ENCODE results near the gene ESCO1. TPM values are rescaled to one million over a fixed set of nuclear protein-coding genes. Genes with fewer than 3 reads are reported as not detected.

The ESCO1 gene
- total RNA-seq, 1 experiment from 2014 or later = 36.7 TPM

DNA sequence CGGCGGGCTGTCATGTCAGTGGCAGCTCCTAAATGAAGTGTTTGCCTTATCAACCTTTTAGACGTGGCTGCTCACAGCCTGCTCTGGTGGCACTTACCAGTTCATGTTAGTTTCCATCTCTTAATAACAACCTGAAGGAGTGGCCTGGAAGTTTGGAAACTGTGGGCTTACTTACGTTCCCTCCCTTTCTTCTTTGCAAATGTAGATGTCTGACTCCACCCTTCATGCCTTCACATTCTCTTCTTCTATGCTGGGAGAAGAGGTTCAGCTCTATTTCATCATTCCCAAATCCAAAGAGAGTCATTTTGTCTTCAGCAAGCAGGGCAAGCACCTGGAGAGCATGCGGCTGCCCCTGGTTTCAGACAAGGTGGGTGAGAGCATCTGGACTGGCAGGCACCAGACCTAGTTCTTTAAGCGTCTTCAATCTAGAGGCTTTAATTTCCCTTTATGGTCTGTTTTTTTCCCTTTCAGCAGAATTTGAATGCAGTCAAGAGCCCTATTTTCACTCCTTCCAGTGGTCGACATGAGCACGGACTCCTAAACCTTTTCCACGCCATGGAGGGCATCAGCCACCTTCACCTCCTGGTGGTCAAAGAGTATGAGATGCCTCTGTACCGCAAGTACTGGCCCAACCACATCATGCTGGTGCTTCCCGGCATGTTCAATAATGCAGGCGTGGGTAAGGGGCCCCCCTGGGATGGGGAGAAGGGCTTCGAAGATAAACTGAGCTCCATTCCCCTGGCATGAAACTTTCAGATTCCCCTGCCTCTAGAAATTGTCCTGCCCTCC, 92.4 kb downstream of the ESCO1 start:
- TF ChIP-seq, protein P1, sequence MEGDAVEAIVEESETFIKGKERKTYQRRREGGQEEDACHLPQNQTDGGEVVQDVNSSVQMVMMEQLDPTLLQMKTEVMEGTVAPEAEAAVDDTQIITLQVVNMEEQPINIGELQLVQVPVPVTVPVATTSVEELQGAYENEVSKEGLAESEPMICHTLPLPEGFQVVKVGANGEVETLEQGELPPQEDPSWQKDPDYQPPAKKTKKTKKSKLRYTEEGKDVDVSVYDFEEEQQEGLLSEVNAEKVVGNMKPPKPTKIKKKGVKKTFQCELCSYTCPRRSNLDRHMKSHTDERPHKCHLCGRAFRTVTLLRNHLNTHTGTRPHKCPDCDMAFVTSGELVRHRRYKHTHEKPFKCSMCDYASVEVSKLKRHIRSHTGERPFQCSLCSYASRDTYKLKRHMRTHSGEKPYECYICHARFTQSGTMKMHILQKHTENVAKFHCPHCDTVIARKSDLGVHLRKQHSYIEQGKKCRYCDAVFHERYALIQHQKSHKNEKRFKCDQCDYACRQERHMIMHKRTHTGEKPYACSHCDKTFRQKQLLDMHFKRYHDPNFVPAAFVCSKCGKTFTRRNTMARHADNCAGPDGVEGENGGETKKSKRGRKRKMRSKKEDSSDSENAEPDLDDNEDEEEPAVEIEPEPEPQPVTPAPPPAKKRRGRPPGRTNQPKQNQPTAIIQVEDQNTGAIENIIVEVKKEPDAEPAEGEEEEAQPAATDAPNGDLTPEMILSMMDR (conservative IDR thresholded peaks at IDR 0.05) = peak; percentile 27; the same call in 1 of the 3 replicates
- H2AFZ ChIP-seq (ENCODE audit: low read length) = no peak overlapping the region
- no peaks in the 10 kb centered on the region; the same call in 1 of the 2 replicates for H3K27me3 ChIP-seq (ENCODE audit: insufficient read depth, low read length)
- H3K4me1 ChIP-seq (ENCODE audit: insufficient read depth, low read length) = no peaks in the 10 kb centered on the region
- Mint-ChIP-seq H3K4me3 (no peak overlapping the region), H3K36me3 (ENCODE audit: insufficient read depth in 1 of 3, low read depth in 3 of 3) (peaks cover 0 to 19% (median 0%) of the 10 kb centered on the region in 3 experiments; a peak in 2 of 7 replicates), H3K4me1 (peaks cover 5 to 6% of the 10 kb centered on the region in 2 experiments), H3K27me3 (ENCODE audit: low read depth) (no peaks in the 10 kb centered on the region), H3K9me3 (no peaks in the 10 kb centered on the region; a peak in 1 of 5 replicates), H3K27ac (peak overlapping the region in 1 of 3 experiments; percentile 44; a peak in 2 of 7 replicates)
- no peak for DNase-seq
- H3K23me2 ChIP-seq (ENCODE audit: insufficient read length, low read depth, low read length, poor library complexity, severe bottlenecking) = no peaks in the 10 kb centered on the region
- no peak overlapping the region for H4K91ac ChIP-seq (ENCODE audit: insufficient read length, low read depth, low read length)
- H4K8ac ChIP-seq (replicated peaks; ENCODE audit: insufficient read length, low read depth, low read length) = no peak overlapping the region
- H3K14ac ChIP-seq (ENCODE audit: insufficient read depth, low read length) = no peak overlapping the region
- no peak overlapping the region for H3K4me2 ChIP-seq (ENCODE audit: insufficient read depth, insufficient read length, low read length)
- no peak overlapping the region for H2AK5ac ChIP-seq (ENCODE audit: insufficient read length, low read length)
- H3K79me2 ChIP-seq (ENCODE audit: insufficient read depth, low read length) = no peaks in the 10 kb centered on the region
- no peaks in the 10 kb centered on the region for H3K79me1 ChIP-seq (ENCODE audit: insufficient read depth, low read depth, low read length, poor library complexity, severe bottlenecking)
- no peak overlapping the region for H3K18ac ChIP-seq (ENCODE audit: insufficient read length, low read depth, low read length)
- no peak overlapping the region for H3K27ac ChIP-seq (ENCODE audit: insufficient read length, low read depth, low read length)
- H2BK120ac ChIP-seq (ENCODE audit: low read depth, low read length, poor library complexity, severe bottlenecking) = no peak overlapping the region
- H4K20me1 ChIP-seq (ENCODE audit: control insufficient read depth, insufficient read depth, insufficient read length) = no peaks in the 10 kb centered on the region
- no peak overlapping the region for H3K23ac ChIP-seq (ENCODE audit: insufficient read length, low read depth, low read length)
- H2BK12ac ChIP-seq (ENCODE audit: insufficient read length, low read depth, low read length) = no peak overlapping the region
- no peak overlapping the region for H2BK15ac ChIP-seq (ENCODE audit: low read depth, low read length)
- no peak overlapping the region for H2BK20ac ChIP-seq (ENCODE audit: low read depth, low read length, poor library complexity, severe bottlenecking)
- H3K9ac ChIP-seq (ENCODE audit: extremely low read depth, insufficient read length, low read length) = no peak overlapping the region
- H4K5ac ChIP-seq (ENCODE audit: insufficient read length, low read depth, low read length) = no peak overlapping the region
- no peaks in the 10 kb centered on the region for H3K9me3 ChIP-seq (ENCODE audit: control insufficient read depth, low read depth, low read length)
- H2BK5ac ChIP-seq (ENCODE audit: insufficient read length, low read length) = no peak overlapping the region
- H3K56ac ChIP-seq (ENCODE audit: insufficient read length, low read depth, low read length) = no peak overlapping the region
- no peak overlapping the region for H3T11ph ChIP-seq (ENCODE audit: low read length)
- WGBS (ENCODE audit: extremely low coverage, insufficient read length, low lambda C conversion rate) = no CpG with 5 or more reads among the region's 13 CpGs
- H3K4ac ChIP-seq (ENCODE audit: low read depth, low read length) = no peak overlapping the region

All from H9 (cell line).